NCI-H524 (cell line): ENCODE results near the gene NAA60.
"Not testable (repeated sequence)": the region's sequence is repeated elsewhere in the genome, so short reads cannot be mapped to it uniquely, and the experiment has no call there.

Experiments
- DNase-seq, 2 experiments: peaks; one replicate each; lab custom pipeline; 2025; lab: John Stamatoyannopoulos, UW

The NAA60 gene

DNA sequence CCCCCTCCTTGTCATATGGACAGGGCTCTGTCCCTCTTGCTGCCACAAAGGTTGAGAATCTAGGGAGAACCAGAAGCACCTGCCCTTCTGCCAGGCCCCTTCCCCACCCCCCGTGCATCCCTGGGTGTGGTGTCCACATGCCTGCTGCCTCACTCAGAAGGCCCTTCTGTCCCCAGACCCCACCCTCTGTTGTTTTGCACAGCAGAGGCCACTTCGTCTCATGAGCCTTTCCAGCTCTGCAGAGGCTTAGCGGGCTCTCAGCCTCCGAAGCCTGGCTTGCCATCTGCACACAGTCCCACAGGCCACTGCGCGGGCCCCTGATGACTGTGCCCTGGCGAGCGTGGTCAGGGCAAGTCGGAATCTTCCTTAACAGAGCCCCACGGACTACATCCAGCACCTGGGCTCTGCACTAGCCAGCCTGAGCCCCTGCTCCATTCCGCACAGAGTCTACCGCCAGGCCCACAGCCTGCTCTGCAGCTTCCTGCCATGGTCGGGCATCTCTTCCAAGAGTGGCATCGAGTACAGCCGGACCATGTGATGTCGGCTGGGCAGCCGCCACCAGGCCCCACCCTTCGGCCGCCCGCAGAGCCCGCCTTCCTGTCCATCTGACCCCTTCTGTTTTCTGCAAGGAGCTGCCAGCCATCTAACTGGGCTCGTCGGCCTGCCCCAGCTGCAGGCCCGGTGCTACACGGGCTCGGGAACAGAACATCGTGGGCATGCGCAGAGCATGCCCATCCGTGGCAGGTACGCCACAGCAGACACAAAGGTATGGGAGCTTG, 41.0 kb downstream of the NAA60 start:
- peak; percentile 91 to 97 for DNase-seq

DNA sequence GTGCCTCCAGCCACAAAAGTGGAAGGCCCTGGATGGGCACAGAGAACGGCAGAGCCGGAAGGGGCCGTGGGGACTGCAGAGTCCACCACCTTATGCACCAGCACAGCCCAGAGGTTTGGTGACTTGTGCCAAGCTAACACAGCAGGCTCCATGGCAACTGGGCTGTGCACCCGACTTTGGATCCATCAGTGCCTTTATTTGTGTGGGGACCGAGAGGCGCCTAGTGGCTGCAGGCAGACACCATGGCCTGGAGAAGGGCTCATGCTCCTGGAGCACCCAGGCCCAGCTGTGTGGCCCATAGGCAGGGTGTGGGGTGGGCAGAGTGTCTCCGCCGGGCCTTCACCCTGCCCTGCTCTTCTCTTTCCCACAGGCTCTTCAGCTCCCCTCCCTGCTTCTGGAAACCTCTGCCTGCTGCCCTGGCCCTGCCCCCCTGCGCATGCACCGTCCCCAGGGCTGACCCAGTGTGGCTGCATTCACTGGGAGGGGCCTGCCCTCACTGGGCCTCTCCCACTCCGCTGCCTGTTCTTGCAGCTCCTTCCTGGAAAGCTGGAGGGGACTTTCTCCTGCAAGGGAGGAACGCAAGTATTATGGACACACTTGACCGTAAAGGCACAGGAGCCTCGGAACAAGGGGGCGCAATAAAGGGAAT, 41.7 kb downstream of the NAA60 start:
- DNase-seq, result no peak

DNA sequence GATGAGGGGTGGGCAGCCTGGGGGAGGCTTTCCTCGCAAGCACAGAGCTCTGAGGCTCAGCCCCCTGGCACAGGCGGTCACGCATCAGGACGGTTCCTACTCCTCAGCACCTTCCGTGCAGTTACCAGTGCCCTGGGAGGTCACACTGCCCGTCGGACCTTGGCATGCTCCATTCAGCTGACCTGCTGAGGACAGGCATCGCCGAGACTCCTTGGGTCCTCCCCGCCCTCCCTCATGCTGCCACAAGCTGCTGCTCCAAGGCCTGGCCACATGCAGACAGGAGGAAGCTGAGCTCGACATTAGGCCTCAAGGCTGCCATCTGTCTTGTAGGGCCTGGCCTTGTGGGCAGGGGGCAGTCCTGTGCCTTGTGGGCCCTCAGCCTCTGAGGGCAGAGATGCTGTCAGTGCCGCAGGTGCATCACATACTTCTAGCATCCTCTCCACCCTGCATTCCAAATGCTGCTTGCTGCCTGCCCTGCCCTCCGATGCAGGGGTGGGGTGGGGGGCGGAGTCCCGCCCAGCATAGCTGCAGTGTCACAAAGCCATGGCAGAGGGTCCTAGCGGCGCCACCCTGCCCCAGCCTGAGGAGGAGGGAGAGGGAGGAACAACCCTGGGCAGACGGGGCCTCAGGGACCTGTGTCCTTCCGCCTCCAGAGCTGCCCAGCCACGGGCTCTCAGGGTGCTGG, 42.5 kb downstream of the NAA60 start:
- DNase-seq, result peak in 1 of 2 experiments; percentile 81

DNA sequence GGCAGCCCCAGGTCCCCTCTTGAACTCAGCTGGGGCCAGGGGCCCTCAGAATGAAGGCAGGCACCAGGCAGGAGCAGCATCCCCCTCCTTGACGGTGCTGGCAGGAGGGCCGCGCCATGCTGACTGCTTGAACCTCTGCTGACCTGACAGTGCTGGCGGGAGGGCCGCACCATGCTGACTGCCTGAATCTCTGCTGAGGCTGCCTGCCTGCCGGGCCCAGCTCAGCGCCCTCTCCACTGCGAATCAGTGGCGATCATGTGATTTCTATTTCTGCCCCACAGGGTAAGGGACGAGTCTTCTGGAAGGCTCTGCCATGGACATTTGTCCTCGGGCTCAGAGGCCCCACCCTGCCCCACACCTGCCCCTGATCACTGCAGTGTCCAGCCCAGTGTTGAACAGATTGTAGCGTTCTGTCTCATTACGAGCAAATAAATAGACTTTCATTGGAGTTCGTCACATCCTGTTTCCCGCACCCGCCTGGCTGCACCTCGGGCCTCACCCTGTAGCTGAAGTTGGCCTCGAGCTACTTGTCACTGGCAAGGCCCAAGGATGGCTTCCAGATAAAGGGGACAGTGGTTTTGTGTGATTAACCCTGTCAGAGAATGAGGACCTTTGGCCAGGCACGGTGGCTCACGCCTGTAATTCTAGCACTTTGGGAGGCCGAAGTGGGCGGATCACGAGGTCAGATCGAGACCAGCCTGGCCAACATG, 43.2 kb downstream of the NAA60 start:
- DNase-seq, result no peak

DNA sequence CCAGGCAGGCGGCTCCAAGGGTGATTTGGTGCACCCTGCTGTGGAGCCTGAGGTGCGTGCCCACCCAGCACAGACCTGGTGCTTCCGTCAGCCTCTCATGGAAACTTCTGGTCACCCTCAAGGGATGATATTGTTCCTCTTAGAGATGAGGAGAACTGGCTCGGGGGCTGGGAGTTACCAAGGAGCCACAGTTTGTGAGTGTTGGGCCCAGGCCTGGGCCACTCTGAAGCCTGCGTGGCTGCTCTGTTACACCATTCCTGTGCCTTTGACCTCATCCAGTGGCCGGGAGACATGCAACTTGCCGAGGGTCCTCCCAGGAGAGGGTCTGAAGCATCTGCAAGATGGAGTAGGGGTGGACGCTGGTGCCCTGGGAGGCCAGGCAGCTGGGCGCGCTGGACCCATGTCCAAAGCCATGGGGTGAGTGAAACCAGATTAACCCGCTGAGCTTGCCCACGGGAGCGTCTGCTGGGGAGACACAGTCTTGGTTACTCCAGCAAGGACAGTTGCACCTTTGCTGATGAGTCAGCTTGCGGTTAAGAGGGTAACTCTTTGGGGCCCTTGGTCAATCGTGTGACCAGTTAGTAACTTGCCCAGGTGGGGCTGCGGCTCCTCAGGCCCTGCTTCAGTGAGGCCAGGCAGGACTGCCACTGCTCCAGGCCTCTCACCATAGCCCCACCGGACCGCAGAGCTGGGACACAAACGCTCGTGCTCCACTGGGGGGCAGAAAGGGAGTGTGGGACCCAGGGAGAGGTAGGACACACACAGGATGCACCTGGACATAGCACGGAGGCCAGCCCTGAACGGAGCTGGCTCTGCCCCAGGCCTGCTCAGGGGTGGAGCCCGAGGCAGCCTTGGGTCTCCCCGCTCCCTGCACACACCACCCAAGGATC, 44.3 kb downstream of the NAA60 start:
- peak in 1 of 2 experiments; percentile 29 for DNase-seq

DNA sequence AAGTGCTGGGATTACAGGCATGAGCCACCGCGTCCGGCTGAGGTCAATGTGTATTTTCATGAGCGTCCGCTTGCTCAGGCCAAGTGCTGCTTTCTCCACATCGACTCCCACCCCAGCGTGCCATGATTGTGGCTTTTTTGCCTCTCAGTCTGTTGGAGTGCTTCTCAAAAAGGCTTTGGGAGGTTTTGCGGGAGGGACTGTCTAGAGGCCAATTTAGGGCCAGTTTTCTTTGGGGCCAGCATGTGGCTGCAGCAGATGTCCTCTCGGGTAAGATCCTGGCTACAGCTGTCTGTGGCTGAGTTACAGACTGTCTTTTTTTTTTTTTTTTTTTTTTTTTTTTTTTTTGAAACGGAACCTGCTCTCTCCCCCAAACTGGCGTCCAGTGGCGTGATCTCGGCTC, 45.3 kb downstream of the NAA60 start:
- peak; percentile 83 to 95 for DNase-seq

DNA sequence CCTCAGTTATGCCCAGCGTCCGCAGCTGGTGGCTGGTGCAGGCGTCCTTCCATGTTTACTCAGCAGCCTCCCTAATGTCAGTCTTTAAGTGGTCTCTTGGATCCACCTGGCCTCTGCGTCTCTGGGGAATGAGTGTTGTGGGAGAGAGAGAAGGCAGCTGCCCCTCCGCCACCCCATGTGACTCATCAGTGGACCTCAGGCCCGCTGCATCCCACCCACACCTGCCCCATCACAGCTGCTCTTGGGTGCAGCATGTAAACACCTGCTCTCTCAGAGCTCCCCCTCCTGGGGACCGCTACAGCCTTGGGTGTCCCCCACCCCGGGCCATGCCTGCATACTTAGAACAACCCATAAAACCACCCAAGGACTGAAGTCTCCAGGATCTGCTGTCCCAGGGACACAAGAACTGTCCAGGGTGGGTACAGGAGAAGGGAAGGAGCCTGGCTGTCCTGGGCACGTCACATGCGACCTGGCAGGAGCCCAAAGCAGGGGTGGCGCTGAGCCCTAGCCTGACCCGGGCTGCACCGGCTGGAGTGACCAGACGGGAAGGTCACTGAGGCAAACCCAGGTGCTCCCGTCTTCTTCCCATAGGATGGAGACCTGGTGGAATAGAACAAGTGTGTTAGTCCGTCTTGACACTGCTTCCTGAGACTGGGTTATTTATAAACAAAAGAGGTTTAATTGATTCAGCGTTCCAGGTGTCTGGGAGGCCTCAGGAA, 47.6 kb downstream of the NAA60 start:
- peak; percentile 88 to 96 for DNase-seq

DNA sequence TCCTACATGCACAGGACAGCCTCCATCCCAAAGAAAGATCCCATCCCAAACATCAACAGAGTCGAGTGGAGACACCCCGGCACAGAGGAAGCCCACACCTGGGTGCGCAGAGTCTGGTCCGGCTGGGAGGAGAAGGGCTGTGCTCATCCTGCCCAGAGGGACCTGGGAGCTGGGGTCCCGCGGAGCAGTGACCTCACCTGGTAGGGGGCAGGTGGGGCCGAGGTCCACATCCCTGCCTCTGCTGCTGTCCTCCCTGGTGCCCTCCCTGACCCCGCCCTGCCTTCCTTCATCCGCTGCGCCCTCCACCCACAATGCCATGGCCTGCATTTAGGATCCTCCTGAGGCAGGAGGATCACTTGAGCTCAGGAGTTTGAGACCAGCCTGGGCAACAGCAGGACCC, 48.9 kb downstream of the NAA60 start:
- no peak for DNase-seq

DNA sequence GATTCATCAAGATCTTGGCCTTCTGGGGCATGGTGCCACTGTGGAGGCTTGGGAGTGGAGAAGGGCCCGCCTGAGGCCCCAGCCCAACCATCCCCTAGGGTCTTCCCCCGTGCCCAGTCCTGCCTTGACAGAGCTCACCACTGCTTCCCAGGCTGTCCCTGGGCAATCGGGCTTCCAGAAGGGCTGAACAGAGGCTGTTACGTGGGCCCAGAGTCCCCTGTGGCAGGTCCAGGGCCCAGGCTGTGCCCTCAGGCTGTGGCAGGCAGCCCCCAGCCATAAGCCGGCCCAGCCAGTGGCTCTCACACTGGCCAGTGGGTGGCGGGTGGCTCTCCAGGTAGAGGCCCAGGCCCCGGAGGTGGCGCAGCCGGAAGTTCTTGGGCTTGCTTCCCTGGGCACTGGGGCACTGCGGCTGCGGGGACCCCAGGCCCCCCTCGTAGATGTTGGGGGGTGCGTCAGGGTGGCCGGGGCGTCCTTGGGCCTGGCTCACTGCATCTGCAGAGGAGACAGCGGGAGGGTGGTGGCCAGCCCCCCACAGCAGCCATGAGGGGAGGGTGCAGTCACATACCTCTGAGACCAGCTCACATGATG, 51.0 kb downstream of the NAA60 start:
- no peak for DNase-seq

DNA sequence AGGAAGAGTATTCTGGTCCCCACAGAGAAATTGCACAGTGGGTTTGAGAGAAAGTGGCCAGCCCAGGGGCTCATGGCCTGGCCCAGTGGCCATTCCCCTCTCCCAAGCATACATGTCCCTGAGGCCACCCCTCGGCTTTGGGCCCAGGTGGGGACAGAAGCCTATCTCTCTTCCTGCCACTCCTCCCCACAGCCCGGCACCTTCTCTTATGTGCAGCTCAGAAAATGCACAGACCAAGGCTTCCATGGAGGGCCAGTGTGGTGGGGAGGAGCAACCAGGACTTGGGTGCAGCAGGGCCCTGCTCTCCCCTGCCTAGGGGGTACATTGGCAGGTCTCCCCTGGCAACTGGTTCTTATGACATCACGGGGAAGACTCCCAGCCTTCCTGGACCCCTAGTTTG, 51.7 kb downstream of the NAA60 start, which contains the start of gene C16orf90:
C16orf90 (minus strand) TSS at position 314 of the 400 bp plus-strand sequence; CDS start at position 246, 68 bp downstream.
- no peak for DNase-seq

DNA sequence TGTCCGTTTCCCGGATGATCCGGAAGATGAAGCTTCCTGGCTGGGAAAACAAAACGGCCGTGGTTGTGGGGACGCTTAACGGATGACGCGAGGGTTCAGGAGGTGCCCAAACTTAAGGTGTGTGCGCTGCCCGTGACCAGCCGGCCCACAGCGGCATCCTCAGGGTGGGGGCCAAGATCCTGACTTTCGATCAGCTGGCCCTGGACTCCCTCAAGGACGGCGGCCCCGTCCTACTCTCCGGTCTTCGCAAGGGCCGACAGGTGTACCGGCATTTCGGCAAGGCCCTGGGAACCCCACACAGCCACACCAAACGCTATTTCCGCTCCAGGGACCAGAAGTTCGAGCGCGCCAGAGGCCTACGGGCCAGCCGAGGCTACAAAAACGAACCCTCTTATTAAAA, 52.9 kb downstream of the NAA60 start:
- DNase-seq, result no peak

DNA sequence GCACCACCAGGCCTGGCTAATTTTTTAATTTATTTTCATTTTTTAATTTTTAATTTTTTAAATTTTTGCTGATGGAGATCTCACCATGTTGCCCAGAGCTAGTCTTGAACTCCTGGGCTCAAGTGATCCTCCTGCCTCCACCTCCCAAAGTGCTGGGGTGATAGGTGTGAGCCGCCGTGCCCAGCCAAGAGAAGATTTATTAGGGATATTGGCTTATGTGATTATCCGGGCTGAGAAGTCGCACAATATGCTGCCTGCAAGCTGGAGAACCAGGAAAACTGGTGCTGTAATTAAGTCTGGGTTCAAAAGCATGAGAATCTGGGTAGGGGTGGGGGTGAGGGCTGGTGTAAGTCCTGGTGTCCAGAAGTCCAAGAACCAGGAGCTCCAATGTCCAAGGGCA, 54.3 kb downstream of the NAA60 start:
- peak in 1 of 2 experiments; percentile 52 for DNase-seq

DNA sequence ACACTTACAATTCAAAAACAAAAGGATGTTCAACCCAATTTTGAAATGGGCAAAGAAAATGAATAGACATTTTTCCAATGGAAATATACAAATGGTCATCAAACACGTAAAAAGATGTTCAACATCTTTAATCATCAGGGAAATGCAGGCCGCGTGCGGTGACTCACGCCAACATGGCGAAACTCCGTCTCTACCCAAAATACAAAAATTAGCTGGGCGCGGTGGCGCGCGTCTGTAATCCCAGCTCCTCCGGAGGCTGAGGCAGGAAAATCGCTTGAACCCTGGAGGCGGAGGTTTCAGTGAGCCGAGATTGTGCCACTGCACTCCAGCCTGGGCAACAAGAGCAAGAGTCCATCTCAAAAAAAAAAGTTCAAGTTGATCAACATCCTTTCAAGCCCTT, 55.5 kb downstream of the NAA60 start:
- no peak for DNase-seq

DNA sequence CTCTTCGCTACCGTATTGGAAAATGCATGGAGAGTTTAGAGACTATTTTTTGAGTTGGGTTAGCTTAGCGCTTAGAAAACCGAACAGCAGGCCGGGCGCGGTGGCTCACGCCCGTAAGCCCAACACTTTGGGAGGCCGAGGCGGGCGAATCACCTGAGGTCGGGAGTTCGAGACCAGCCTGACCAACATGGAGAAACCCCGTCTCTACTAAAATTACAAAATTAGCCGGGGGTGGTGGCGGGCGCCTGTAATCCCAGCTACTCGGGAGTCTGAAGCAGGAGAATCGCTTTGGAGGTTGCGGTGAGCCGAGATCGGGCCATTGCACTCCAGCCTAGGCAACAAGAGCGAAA, 57.9 kb downstream of the NAA60 start:
- not testable (repeated sequence) for DNase-seq

DNA sequence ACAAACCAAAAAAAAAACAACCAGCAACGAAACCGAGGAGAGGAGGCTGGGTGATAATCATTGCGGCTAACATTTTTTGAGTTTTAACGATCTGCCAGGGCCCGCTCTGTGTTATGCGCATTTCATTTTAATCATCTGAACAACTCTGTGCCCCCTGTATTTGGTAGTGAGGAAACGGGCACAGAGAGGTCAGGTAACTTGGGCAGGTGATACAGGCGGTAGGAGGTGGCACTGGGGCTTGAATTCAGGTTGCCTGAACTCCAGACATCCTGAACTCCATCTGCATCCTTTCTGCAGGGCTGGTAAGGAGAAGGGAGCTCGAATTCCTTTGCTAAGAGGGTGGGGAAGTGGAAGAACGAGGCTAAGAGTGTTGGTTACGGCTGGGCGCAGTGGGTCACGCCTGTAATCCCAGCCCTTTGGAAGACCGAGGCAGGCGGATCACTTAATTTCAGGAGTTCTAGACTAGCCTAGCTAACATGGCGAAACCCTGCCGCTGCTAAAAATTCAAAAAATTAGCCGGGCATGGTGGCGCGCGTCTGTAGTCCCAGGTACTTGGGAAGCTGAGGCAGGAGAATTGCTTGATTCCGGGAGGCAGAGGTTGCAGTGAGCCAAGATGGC, 58.4 kb downstream of the NAA60 start:
- DNase-seq, result no peak

DNA sequence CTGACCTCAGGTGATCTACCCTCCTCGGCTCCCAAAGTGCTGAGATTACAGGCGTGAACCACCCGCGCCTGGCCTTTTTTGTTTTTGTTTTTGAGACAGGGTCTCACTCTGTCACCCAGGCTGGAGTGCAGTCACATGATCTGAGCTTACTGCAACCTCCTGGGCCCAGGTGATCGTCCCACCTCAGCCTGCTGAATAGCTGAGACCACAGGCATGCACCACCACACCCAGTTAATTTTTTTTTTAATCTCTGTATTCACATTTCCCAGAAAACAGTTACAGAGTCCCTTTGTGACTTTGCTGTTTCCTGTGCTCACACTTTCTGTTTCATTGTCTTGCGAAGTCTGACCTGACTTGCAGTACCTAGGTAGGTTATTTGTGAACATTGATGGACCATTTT, 60.0 kb downstream of the NAA60 start:
- DNase-seq, result no peak

DNA sequence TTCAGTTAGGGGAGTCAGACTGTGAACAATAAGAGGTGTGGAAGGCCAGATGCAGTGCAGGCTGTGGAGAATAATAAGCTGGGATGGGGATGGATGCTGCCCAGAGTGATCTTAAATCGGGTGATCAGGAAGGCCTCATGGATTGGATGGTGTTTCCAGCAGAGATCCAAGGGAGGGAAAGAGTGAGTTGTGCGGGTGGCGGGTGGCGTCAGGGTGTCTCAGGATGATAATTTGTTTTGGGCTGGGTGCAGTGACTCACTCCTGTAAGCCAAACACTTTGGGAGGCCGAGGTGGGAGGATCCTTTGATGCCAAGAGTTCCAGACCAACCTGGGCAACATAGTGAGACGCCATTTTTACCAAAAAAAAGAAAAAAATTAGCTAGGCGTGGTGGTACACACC, 65.3 kb downstream of the NAA60 start:
- no peak for DNase-seq

DNA sequence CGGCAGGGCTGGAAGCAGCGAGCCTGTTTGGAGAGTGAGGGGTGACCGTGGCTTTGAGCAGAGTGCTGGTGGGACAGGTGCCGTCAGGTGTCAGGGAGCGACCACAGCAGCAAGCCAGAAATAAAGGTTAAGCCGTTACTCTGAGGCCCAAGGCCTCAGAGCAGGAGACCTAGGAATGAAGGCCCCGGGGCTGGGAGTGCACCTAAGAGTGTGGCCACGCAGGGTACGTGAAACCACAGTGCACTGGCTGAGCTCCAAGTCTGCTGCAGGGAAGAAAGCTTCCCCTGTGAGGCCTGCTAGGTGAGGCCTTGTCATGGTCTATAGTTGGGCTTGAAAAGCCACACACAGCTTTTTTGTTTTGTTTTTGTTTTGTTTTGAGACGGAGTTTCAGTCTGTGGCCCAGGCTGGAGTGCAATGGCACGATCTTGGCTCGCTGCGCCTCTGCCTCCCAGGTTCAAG, 66.0 kb downstream of the NAA60 start:
- DNase-seq, result no peak

DNA sequence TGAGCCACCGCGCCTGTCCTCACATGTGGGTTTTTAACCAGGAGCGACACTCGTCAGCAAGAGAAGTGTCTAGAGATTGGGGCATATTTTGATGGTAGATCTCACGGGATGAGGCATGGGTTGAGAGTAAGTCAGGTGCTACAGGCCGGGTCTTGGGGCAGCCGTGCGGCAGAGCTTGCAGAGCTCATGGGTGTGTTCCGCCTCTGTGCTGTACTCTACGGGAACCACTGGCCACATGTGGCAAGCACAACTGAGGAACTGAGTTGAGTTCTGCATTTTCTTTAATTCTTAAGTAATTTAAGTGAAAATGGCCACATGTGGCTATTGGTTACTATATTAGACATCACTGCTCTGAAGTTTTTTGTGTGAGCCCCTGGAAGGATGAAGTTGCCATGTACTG, 66.9 kb downstream of the NAA60 start:
- DNase-seq, result no peak
